HepG2 (cell line): ENCODE measurements around the gene SPRN. TPM values are rescaled to one million over a fixed set of nuclear protein-coding genes. Genes with fewer than 3 reads are reported as not detected.
A peak's percentile ranks its signal among the peaks of the same experiment; 100 is the strongest.

Experiments
- CHD4 ChIP-seq: fragments of 200-600 bp; sonication (generic); IDR thresholded peaks from 2 replicates; pipeline ENCODE4 v1.7.0; 2017; ENCODE audit warnings: mild to moderate bottlenecking, low read length, borderline replicate concordance
- FOXP1 ChIP-seq, 2 experiments: fragments of 450-650 bp in 1 of 2; IDR thresholded peaks; 2 replicates each; pipeline ENCODE4 v1.6.1; 2017 to 2018; ENCODE audit warnings: antibody characterized with exemption in 1 of 2
- GRHL1 ChIP-seq: sonication (generic); formaldehyde crosslinking; conservative IDR thresholded peaks from 2 replicates; pipeline ENCODE4 v1.8.0; 2022; ENCODE audit warnings: missing genetic modification reagents
- GTF3A ChIP-seq: sonication (generic); formaldehyde crosslinking; conservative IDR thresholded peaks from 2 replicates; pipeline ENCODE4 v1.4.0; 2020; ENCODE audit warnings: mild to moderate bottlenecking, missing genetic modification reagents
- IRF2 ChIP-seq: IDR thresholded peaks from 2 replicates; pipeline ENCODE4 v1.6.1; 2018; ENCODE audit warnings: missing genetic modification reagents, missing compliant biosample characterization
- MLXIP ChIP-seq: sonication (generic); formaldehyde crosslinking; IDR thresholded peaks from 2 replicates; pipeline ENCODE4 v1.9.0; 2021; ENCODE audit warnings: missing genetic modification reagents, borderline replicate concordance
- NCOA1 ChIP-seq: sonication (generic); formaldehyde crosslinking; IDR thresholded peaks from 2 replicates; pipeline ENCODE4 v1.9.0; 2021; ENCODE audit warnings: missing genetic modification reagents
- PHB2 ChIP-seq: fragments of 450-650 bp; IDR thresholded peaks from 2 replicates; pipeline ENCODE4 v1.6.1; 2018; ENCODE audit not compliant: partially characterized antibody
- TFDP1 ChIP-seq: IDR thresholded peaks from 2 replicates; pipeline ENCODE4 v1.6.1; 2016; ENCODE audit warnings: missing compliant biosample characterization, missing genetic modification reagents, borderline replicate concordance
- ZBTB1 ChIP-seq: sonication (generic); formaldehyde crosslinking; IDR thresholded peaks from 2 replicates; pipeline ENCODE4 v1.4.0; 2020; ENCODE audit warnings: missing genetic modification reagents, borderline replicate concordance
- ZBTB26 ChIP-seq: IDR thresholded peaks from 2 replicates; pipeline ENCODE4 v1.6.1; 2016; ENCODE audit warnings: missing compliant biosample characterization, missing genetic modification reagents, borderline replicate concordance
- ZNF260 ChIP-seq: sonication (generic); formaldehyde crosslinking; IDR thresholded peaks from 2 replicates; pipeline ENCODE4 v1.4.0; 2020; ENCODE audit warnings: missing genetic modification reagents, low read depth, mild to moderate bottlenecking, borderline replicate concordance
- ZNF441 ChIP-seq: sonication (generic); formaldehyde crosslinking; IDR thresholded peaks from 2 replicates; pipeline ENCODE4 v1.7.0; 2021; ENCODE audit warnings: missing genetic modification reagents, borderline replicate concordance
- ZNF574 ChIP-seq: sonication (generic); formaldehyde crosslinking; IDR thresholded peaks from 2 replicates; pipeline ENCODE4 v1.4.0; 2020; ENCODE audit warnings: missing genetic modification reagents
- polyA plus RNA-seq, 8 experiments: library from polyadenylated mRNA; depleted of rRNA in 3 of 8; stranded (reverse) in 7 of 8; unstranded in 1 of 8; fragments of >200 nt; fragmentation: Illumina TruSeq in 4 of 8; extraction: Trizol in 4 of 8; gene quantifications; 2 replicates each; pipeline versions ENCODE4 v1.2.1 to v1.2.3, GENCODE V29; 2011 to 2016; ENCODE audit warnings: low read depth in 4 of 8, missing spikeins in 1 of 8, mixed read lengths in 1 of 8; ENCODE audit not compliant: insufficient read depth in 1 of 8
- total RNA-seq, 5 experiments: library from RNA; depleted of rRNA; stranded (reverse); fragments of >200 nt; fragmentation: Illumina TruSeq; extraction: Trizol; gene quantifications; 2 replicates each; pipeline ENCODE4 v1.2.3, GENCODE V29; 2016; ENCODE audit warnings: low read depth in 1 of 5

Gene SPRN
- total and polyA plus RNA-seq, 2 of the 13 experiments (the other 11 are each of a cell fraction or from before 2014, with no cell fraction given) = not detected

- TF ChIP-seq GRHL1 (CRISPR knock-in tag) (no peak), ZNF574 (CRISPR knock-in tag) (peak; percentile 82), TFDP1 (CRISPR knock-in tag) (no peak), ZNF260 (no peak), ZBTB26 (no peak; the same call in 1 of the 2 replicates), NCOA1 (CRISPR knock-in tag) (no peak), FOXP1 (IDR thresholded peaks at IDR 0.05) (no peak), FOXP1 (CRISPR knock-in tag; IDR thresholded peaks at IDR 0.05) (no peak), GTF3A (CRISPR knock-in tag) (no peak), ZNF441 (CRISPR knock-in tag) (no peak), MLXIP (CRISPR knock-in tag) (no peak), IRF2 (peak; percentile 26; the same call in 1 of the 2 replicates), ZBTB1 (CRISPR knock-in tag) (no peak), CHD4 (no peak), PHB2 (no peak)
These were observed 46.0 kb downstream of the SPRN start (continued) for GRCh38 chr10:133378251-133379096.
